NCI-H1092 (cell line): ENCODE measurements around the gene LHX2.
A peak's percentile ranks its signal among the peaks of the same experiment; 100 is the strongest.

ENCODE experiments used
- DNase-seq: peaks from one replicate; lab custom pipeline; 2025; lab: John Stamatoyannopoulos, UW

The LHX2 gene

GRCh38 chr9:124033348-124033747 is 21.8 kb downstream of the LHX2 start:
- no peak for DNase-seq

GRCh38 chr9:124033967-124034366 is 22.4 kb downstream of the LHX2 start:
- no peak for DNase-seq

GRCh38 chr9:124035001-124035650 is 23.6 kb downstream of the LHX2 start:
- DNase-seq: no peak

- DNase-seq: no peak
These were observed 25.0 kb downstream of the LHX2 start for GRCh38 chr9:124036578-124036977.

- DNase-seq: no peak
These were observed 26.2 kb downstream of the LHX2 start for GRCh38 chr9:124037790-124038189.

GRCh38 chr9:124038239-124038638 is 26.7 kb downstream of the LHX2 start:
- DNase-seq: no peak

- DNase-seq: no peak
These were observed 27.4 kb downstream of the LHX2 start for GRCh38 chr9:124038790-124039633.

GRCh38 chr9:124040186-124040931 is 28.8 kb downstream of the LHX2 start:
- no peak for DNase-seq

- peak; percentile 34 for DNase-seq
These were observed 29.6 kb downstream of the LHX2 start for GRCh38 chr9:124040935-124041816.

- no peak for DNase-seq
These were observed 30.2 kb downstream of the LHX2 start for GRCh38 chr9:124041817-124042116.

- DNase-seq: no peak
These were observed 30.7 kb downstream of the LHX2 start for GRCh38 chr9:124042201-124042721.

GRCh38 chr9:124044448-124044847 is 32.9 kb downstream of the LHX2 start:
- DNase-seq: no peak

GRCh38 chr9:124045076-124045829 is 33.7 kb downstream of the LHX2 start:
- peak; percentile 19 for DNase-seq

GRCh38 chr9:124045830-124046177 is 34.2 kb downstream of the LHX2 start:
- DNase-seq: no peak

- no peak for DNase-seq
These were observed 34.6 kb downstream of the LHX2 start for GRCh38 chr9:124046189-124046588.

- no peak for DNase-seq
These were observed 35.7 kb downstream of the LHX2 start for GRCh38 chr9:124047251-124047672.

- no peak for DNase-seq
These were observed 39.4 kb downstream of the LHX2 start for GRCh38 chr9:124050955-124051354.

- DNase-seq: no peak
These were observed 40.8 kb downstream of the LHX2 start for GRCh38 chr9:124052401-124052800.

GRCh38 chr9:124054582-124055227 is 43.1 kb downstream of the LHX2 start:
- peak; percentile 41 for DNase-seq

GRCh38 chr9:124060844-124061605 is 49.5 kb downstream of the LHX2 start:
- DNase-seq: no peak
